Measurements from ENCODE around the gene TCF4.

DNA sequence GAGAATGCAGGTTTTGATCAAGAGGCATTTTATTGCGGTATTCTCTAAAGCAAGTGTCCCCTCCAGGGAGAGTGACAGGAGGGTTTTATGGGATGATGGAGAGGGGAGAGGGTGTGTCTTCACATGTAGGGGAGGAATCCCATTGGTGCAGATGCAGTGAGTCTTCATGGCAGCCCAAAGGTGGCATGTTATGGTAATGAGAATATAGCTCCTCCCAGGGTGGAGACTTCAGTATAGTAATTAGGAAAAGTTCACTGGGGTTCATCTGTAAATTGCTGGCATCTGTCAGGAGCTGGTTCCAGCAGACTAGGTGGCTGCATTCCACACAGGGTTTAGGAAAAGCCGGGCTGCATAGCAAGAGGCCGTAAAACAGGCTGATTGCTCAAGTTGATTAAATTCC lies 398.0 kb downstream of the TCF4 start:
- TF ChIP-seq, protein P1, sequence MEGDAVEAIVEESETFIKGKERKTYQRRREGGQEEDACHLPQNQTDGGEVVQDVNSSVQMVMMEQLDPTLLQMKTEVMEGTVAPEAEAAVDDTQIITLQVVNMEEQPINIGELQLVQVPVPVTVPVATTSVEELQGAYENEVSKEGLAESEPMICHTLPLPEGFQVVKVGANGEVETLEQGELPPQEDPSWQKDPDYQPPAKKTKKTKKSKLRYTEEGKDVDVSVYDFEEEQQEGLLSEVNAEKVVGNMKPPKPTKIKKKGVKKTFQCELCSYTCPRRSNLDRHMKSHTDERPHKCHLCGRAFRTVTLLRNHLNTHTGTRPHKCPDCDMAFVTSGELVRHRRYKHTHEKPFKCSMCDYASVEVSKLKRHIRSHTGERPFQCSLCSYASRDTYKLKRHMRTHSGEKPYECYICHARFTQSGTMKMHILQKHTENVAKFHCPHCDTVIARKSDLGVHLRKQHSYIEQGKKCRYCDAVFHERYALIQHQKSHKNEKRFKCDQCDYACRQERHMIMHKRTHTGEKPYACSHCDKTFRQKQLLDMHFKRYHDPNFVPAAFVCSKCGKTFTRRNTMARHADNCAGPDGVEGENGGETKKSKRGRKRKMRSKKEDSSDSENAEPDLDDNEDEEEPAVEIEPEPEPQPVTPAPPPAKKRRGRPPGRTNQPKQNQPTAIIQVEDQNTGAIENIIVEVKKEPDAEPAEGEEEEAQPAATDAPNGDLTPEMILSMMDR (IDR thresholded peaks at IDR 0.05), result no peak
- TF ChIP-seq POLR2AphosphoS5 (IDR thresholded peaks at IDR 0.05) (no peak), POLR2A (IDR thresholded peaks at IDR 0.05) (no peak), EP300 (IDR thresholded peaks at IDR 0.05) (no peak)

Measured in upper lobe of left lung (tissue), 4 donors.